Smooth muscle cell (in vitro differentiated cells): Measurements from ENCODE around the gene SASH1. TPM values are rescaled to one million over a fixed set of nuclear protein-coding genes. Genes with fewer than 3 reads are reported as not detected.

ENCODE experiments used
- DNase-seq: peaks from one replicate; lab custom pipeline; 2025; ENCODE audit not compliant: unreplicated experiment; lab: John Stamatoyannopoulos, UW
- H2AFZ ChIP-seq: fragments of 200-600 bp; sonication (generic); 2 replicates; pipeline ENCODE4 v1.6.0; 2016; ENCODE audit warnings: antibody characterized with exemption, low read depth, mild to moderate bottlenecking
- H3F3A ChIP-seq: fragments of 200-600 bp; sonication (generic); 2 replicates; pipeline ENCODE4 v1.6.0; 2017; ENCODE audit warnings: antibody characterized with exemption, low read depth
- H3K27ac ChIP-seq: fragments of 200-600 bp; sonication (generic); 2 replicates; pipeline ENCODE4 v1.5.1; 2016; ENCODE audit warnings: low read depth, mild to moderate bottlenecking
- H3K27me3 ChIP-seq: fragments of 200-600 bp; sonication (generic); 2 replicates; pipeline ENCODE4 v1.6.1; 2016; ENCODE audit warnings: low read depth, mild to moderate bottlenecking
- H3K36me3 ChIP-seq: fragments of 200-600 bp; sonication (generic); 2 replicates; pipeline ENCODE4 v1.5.1; 2016; ENCODE audit warnings: low read depth
- H3K4me1 ChIP-seq: fragments of 200-600 bp; sonication (generic); 2 replicates; pipeline ENCODE4 v1.5.1; 2016; ENCODE audit warnings: low read depth
- H3K4me2 ChIP-seq: fragments of 200-600 bp; sonication (generic); 2 replicates; pipeline ENCODE4 v1.6.0; 2016; ENCODE audit warnings: mild to moderate bottlenecking
- H3K4me3 ChIP-seq: fragments of 200-600 bp; sonication (generic); 2 replicates; pipeline ENCODE4 v1.5.1; 2016; ENCODE audit warnings: mild to moderate bottlenecking
- H3K79me2 ChIP-seq: fragments of 200-600 bp; sonication (generic); 2 replicates; pipeline ENCODE4 v1.6.0; 2016; ENCODE audit warnings: low read depth, mild to moderate bottlenecking
- H3K9ac ChIP-seq: fragments of 200-600 bp; sonication (generic); 2 replicates; pipeline ENCODE4 v1.6.0; 2016; ENCODE audit warnings: low read depth
- H3K9me3 ChIP-seq: fragments of 200-600 bp; sonication (generic); replicated peaks from 2 replicates; pipeline ENCODE4 v1.5.1; 2016; ENCODE audit warnings: low read depth
- H4K20me1 ChIP-seq: fragments of 200-600 bp; sonication (generic); 2 replicates; pipeline ENCODE4 v1.6.0; 2016; ENCODE audit warnings: low read depth
- WGBS: methylation state at CpG from one replicate; pipeline ENCODE4 v1.1.7; 2016; ENCODE audit warnings: low lambda C conversion rate; 5-methylcytosine and 5-hydroxymethylcytosine counted together
- polyA plus RNA-seq: library from polyadenylated mRNA; unstranded; fragments of >200 nt; fragmentation: Nextera tagmentation; extraction: Ambion mirVana; gene quantifications from 2 replicates; pipeline ENCODE4 v1.2.1, GENCODE V29; 2016
- total RNA-seq: library from RNA; depleted of rRNA; stranded (reverse); fragments of >200 nt; gene quantifications from 2 replicates; pipeline ENCODE4 v1.2.3, GENCODE V29; 2014
- TF ChIP-seq, protein P1 (sequence below): fragments of 200-600 bp; sonication (generic); IDR thresholded peaks from 2 replicates; pipeline ENCODE4 v1.5.1; 2017; ENCODE audit warnings: borderline replicate concordance, mild to moderate bottlenecking, antibody characterized with exemption; ENCODE audit not compliant: insufficient read depth, poor library complexity, severe bottlenecking

SASH1 gene
- total and polyA plus RNA-seq, 2 experiments from 2014 or later = 12.7 to 16.2 TPM

DNA sequence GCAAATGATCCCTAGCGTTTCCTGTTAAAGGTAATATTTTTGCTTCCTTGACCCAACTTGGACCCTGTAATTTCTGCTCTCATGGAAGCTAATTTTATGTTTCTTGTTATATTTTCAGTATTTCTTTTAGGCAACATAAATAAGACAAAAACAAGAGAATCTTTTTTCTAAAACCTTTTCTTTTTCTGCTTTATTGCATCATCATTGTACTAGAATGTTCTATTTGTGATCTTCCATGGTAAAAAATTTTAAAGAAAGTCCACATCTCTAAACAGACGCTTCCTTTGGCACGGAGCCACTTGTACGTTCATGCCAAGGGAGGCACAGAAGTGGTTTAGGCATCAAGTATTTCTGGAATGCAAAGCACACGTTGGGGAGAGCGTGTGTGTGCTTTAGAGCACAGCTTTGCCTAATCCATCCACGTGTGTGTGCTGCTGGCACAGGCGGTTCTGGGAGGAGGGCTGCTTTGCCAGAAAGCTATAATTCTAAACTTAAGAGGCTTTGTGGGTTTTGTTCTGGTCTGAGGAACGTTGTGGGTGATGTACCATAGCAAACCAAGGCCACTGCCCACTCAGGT lies 98.3 kb downstream of the SASH1 start:
- Histone ChIP-seq H3K79me2 (peaks cover 3% of the 10 kb centered on the region), H3F3A (peaks cover 4% of the 10 kb centered on the region), H3K4me1 (peaks cover 3% of the 10 kb centered on the region), H3K9ac (peak overlapping the region; percentile 52), H3K27ac (peak overlapping the region; percentile 91), H3K36me3 (no peaks in the 10 kb centered on the region), H2AFZ (no peak overlapping the region), H3K4me2 (peak overlapping the region; percentile 22), H3K9me3 (no peaks in the 10 kb centered on the region), H3K4me3 (no peak overlapping the region), H3K27me3 (no peaks in the 10 kb centered on the region), H4K20me1 (peaks cover 3% of the 10 kb centered on the region)
- 18% methylated on average over 9 of the region's 9 CpGs for WGBS
- DNase-seq = no peak
- TF ChIP-seq, protein P1, sequence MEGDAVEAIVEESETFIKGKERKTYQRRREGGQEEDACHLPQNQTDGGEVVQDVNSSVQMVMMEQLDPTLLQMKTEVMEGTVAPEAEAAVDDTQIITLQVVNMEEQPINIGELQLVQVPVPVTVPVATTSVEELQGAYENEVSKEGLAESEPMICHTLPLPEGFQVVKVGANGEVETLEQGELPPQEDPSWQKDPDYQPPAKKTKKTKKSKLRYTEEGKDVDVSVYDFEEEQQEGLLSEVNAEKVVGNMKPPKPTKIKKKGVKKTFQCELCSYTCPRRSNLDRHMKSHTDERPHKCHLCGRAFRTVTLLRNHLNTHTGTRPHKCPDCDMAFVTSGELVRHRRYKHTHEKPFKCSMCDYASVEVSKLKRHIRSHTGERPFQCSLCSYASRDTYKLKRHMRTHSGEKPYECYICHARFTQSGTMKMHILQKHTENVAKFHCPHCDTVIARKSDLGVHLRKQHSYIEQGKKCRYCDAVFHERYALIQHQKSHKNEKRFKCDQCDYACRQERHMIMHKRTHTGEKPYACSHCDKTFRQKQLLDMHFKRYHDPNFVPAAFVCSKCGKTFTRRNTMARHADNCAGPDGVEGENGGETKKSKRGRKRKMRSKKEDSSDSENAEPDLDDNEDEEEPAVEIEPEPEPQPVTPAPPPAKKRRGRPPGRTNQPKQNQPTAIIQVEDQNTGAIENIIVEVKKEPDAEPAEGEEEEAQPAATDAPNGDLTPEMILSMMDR = no peak

DNA sequence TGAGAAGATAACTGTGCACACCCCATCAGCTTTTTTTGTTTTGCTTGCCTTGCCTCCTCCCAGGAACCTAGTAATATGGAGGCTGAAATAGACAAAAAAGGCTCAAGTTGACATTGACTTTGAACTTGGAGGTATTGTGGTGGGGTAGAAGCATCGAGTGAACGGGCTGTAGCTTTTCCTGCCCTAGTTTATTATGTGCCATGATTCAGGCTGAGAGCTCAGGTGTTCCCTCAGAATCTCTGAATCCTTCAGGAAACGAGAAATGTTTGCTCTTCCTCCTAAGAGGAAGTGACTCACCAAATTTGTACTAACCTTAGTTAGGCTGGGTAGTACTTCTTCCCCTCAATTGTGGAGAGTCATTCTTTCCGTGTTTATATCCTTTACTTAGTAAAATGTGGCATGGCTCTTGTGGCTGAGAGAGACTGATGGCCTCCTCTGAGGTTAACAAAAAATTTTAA lies 98.8 kb downstream of the SASH1 start:
- H3F3A ChIP-seq = peaks cover 4% of the 10 kb centered on the region
- no peaks in the 10 kb centered on the region for H3K27me3 ChIP-seq
- no peaks in the 10 kb centered on the region for H3K9me3 ChIP-seq
- no peak overlapping the region for H3K4me3 ChIP-seq
- no peak for DNase-seq
- H4K20me1 ChIP-seq = peaks cover 3% of the 10 kb centered on the region
- peak overlapping the region; percentile 91 for H3K27ac ChIP-seq
- peak overlapping the region; percentile 52 for H3K9ac ChIP-seq
- TF ChIP-seq, protein P1 = no peak
- no peak overlapping the region for H2AFZ ChIP-seq
- H3K79me2 ChIP-seq = peaks cover 3% of the 10 kb centered on the region
- peaks cover 3% of the 10 kb centered on the region for H3K4me1 ChIP-seq
- H3K4me2 ChIP-seq = peak overlapping the region; percentile 22
- 29% methylated on average over 4 of the region's 4 CpGs for WGBS
- H3K36me3 ChIP-seq = no peaks in the 10 kb centered on the region

DNA sequence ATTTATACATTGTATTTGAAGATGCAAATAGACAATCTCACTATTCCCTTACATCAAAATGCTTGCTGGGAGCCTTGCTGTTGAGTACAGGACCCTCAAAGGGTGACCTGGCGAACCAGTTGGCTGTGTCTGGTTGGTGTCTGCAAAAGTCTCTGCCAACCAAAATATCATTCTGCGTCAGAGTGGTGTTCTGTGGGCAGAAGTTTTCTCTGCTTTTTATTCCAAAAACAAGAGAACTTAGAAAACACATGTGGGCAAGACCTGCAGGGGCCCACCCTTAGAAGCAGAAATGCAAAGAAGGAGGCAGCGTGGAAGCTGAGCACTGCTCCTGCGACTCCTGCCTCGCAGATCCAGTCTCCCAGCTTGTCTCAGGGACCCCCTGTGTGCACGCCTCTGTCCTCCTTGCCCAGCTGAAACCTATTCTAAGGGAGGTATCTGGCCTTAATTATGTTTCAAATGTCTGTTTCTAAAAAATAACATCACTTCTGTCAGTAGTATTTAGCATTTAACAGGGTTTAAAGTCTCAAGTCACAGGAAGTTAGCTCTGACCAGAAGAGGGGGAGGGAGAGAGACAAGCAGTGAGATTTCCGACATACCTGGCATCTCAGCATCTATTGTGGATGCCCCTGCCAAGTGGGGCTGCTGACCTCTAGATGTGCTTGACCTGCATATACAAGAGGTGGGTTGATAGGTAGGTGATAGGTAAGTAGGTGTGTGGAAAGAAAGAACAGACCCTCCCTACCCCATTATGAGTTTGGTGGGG lies 101.3 kb downstream of the SASH1 start:
- H3K9ac ChIP-seq = no peak overlapping the region
- H2AFZ ChIP-seq = no peak overlapping the region
- H3F3A ChIP-seq = peaks cover 4% of the 10 kb centered on the region
- H3K9me3 ChIP-seq = no peaks in the 10 kb centered on the region
- H3K4me3 ChIP-seq = no peak overlapping the region
- H3K4me2 ChIP-seq = no peak overlapping the region
- no peak overlapping the region for H3K27ac ChIP-seq
- peaks cover 3% of the 10 kb centered on the region for H3K79me2 ChIP-seq
- WGBS = 92% methylated on average over 7 of the region's 7 CpGs
- H3K4me1 ChIP-seq = peaks cover 3% of the 10 kb centered on the region
- H3K36me3 ChIP-seq = no peaks in the 10 kb centered on the region
- H3K27me3 ChIP-seq = no peaks in the 10 kb centered on the region
- H4K20me1 ChIP-seq = peaks cover 3% of the 10 kb centered on the region
- DNase-seq = no peak
- TF ChIP-seq, protein P1 = no peak

DNA sequence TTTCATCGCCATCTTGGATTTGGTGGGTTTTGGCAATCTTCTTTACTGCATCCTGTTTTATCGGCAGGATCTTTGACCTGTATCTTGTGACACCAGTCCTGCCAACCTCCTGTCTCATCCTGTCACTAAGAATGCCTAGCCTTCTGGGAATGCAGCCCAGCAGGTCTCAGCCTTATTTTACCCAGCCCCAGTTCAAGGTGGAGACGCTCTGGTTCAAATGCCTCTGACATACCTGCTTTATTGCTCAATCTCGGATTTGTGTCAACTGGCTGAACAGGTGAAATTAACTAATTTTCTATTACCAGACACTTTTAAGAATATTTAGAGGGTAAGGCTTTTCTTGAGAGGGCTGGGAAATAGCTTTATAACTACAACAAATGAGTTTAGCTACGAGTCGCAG lies 102.5 kb downstream of the SASH1 start:
- peaks cover 3% of the 10 kb centered on the region for H3F3A ChIP-seq
- no peaks in the 10 kb centered on the region for H4K20me1 ChIP-seq
- peaks cover 3% of the 10 kb centered on the region for H3K79me2 ChIP-seq
- H3K9me3 ChIP-seq = no peaks in the 10 kb centered on the region
- H2AFZ ChIP-seq = no peak overlapping the region
- DNase-seq = no peak
- no peak overlapping the region for H3K9ac ChIP-seq
- no peak overlapping the region for H3K4me3 ChIP-seq
- 80% methylated on average over 6 of the region's 6 CpGs for WGBS
- peaks cover 3% of the 10 kb centered on the region for H3K4me1 ChIP-seq
- peak overlapping the region; percentile 60 for H3K27ac ChIP-seq
- H3K4me2 ChIP-seq = peak overlapping the region; percentile 51
- H3K36me3 ChIP-seq = no peaks in the 10 kb centered on the region
- TF ChIP-seq, protein P1 = no peak
- H3K27me3 ChIP-seq = no peaks in the 10 kb centered on the region
